ENCODE data around the gene TENM4. TPM values are rescaled to one million over a fixed set of nuclear protein-coding genes. Genes with fewer than 3 reads are reported as not detected.

The TENM4 gene
- total and polyA plus RNA-seq, 10 of the 15 experiments (the other 5 are each of a cell fraction or from before 2014, with no cell fraction given): 0.03 to 0.12 (median 0.06) TPM; not detected in 7

GRCh38 chr11:79440571-79441460 is at the start of gene TENM4 (continued):
- no peak for TF ChIP-seq RELB (IDR thresholded peaks at IDR 0.05; ENCODE audit: low read depth)
- no peak for TF ChIP-seq GABPA (IDR thresholded peaks at IDR 0.05; ENCODE audit: low read depth)
- peak; percentile 23; the same call in 1 of the 2 replicates for TF ChIP-seq MTA2 (IDR thresholded peaks at IDR 0.05; ENCODE audit: low read depth)
- no peak for TF ChIP-seq CEBPB (IDR thresholded peaks at IDR 0.05; ENCODE audit: borderline replicate concordance in 1 of 2, low read depth in 2 of 2, low read length in 2 of 2)
- no peak for TF ChIP-seq YY1 (IDR thresholded peaks at IDR 0.05; ENCODE audit: low read depth, low read length)
- TF ChIP-seq ZNF217 (IDR thresholded peaks at IDR 0.05): peak; percentile 35; the same call in 1 of the 2 replicates
- TF ChIP-seq RFX5 (IDR thresholded peaks at IDR 0.05; ENCODE audit: low read depth, low read length): no peak
- TF ChIP-seq CHD1 (IDR thresholded peaks at IDR 0.05; ENCODE audit: low read depth, low read length): no peak
- 0 out of 2 replicates have a peak, but pooled peaks have one; percentile 24 for TF ChIP-seq ZNF687 (IDR thresholded peaks at IDR 0.05)
- TF ChIP-seq RELA (IDR thresholded peaks at IDR 0.05; ENCODE audit: borderline replicate concordance, partially characterized antibody): no peak
